ENCODE data around the gene RDX.

DNA sequence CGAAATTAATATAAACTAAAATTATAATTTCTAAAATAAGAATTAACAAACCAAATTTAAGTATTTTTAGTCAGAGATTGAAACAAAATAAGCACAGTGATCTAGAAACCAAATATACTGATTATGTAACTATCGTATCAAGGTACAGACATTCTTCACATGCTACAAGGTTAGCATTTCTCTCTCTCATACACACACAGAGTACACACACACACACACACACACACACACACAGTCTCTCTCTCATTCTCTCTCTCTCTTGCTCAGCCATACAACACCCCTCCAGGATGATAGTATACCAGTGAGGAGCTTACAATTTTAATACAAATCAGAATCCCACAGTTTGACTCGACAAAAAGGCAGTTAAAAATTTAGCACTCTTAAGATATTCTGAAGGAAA, 66.0 kb downstream of the RDX start:
- TF ChIP-seq, protein P1, sequence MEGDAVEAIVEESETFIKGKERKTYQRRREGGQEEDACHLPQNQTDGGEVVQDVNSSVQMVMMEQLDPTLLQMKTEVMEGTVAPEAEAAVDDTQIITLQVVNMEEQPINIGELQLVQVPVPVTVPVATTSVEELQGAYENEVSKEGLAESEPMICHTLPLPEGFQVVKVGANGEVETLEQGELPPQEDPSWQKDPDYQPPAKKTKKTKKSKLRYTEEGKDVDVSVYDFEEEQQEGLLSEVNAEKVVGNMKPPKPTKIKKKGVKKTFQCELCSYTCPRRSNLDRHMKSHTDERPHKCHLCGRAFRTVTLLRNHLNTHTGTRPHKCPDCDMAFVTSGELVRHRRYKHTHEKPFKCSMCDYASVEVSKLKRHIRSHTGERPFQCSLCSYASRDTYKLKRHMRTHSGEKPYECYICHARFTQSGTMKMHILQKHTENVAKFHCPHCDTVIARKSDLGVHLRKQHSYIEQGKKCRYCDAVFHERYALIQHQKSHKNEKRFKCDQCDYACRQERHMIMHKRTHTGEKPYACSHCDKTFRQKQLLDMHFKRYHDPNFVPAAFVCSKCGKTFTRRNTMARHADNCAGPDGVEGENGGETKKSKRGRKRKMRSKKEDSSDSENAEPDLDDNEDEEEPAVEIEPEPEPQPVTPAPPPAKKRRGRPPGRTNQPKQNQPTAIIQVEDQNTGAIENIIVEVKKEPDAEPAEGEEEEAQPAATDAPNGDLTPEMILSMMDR (IDR thresholded peaks at IDR 0.05), result no peak
- TF ChIP-seq EZH2 (IDR thresholded peaks at IDR 0.05; ENCODE audit: borderline replicate concordance, insufficient read depth, low read depth, low read length, poor library complexity, severe bottlenecking), result no peak
